Smooth muscle cell (in vitro differentiated cells): ENCODE data around the gene YPEL2. TPM values are rescaled to one million over a fixed set of nuclear protein-coding genes. Genes with fewer than 3 reads are reported as not detected.

Experiments used
- DNase-seq: peaks from one replicate; lab custom pipeline; 2025; ENCODE audit not compliant: unreplicated experiment; lab: John Stamatoyannopoulos, UW
- H2AFZ ChIP-seq: fragments of 200-600 bp; sonication (generic); 2 replicates; pipeline ENCODE4 v1.6.0; 2016; ENCODE audit warnings: antibody characterized with exemption, low read depth, mild to moderate bottlenecking
- H3F3A ChIP-seq: fragments of 200-600 bp; sonication (generic); 2 replicates; pipeline ENCODE4 v1.6.0; 2017; ENCODE audit warnings: antibody characterized with exemption, low read depth
- H3K27ac ChIP-seq: fragments of 200-600 bp; sonication (generic); 2 replicates; pipeline ENCODE4 v1.5.1; 2016; ENCODE audit warnings: low read depth, mild to moderate bottlenecking
- H3K27me3 ChIP-seq: fragments of 200-600 bp; sonication (generic); 2 replicates; pipeline ENCODE4 v1.6.1; 2016; ENCODE audit warnings: low read depth, mild to moderate bottlenecking
- H3K36me3 ChIP-seq: fragments of 200-600 bp; sonication (generic); 2 replicates; pipeline ENCODE4 v1.5.1; 2016; ENCODE audit warnings: low read depth
- H3K4me1 ChIP-seq: fragments of 200-600 bp; sonication (generic); 2 replicates; pipeline ENCODE4 v1.5.1; 2016; ENCODE audit warnings: low read depth
- H3K4me2 ChIP-seq: fragments of 200-600 bp; sonication (generic); 2 replicates; pipeline ENCODE4 v1.6.0; 2016; ENCODE audit warnings: mild to moderate bottlenecking
- H3K4me3 ChIP-seq: fragments of 200-600 bp; sonication (generic); 2 replicates; pipeline ENCODE4 v1.5.1; 2016; ENCODE audit warnings: mild to moderate bottlenecking
- H3K79me2 ChIP-seq: fragments of 200-600 bp; sonication (generic); 2 replicates; pipeline ENCODE4 v1.6.0; 2016; ENCODE audit warnings: low read depth, mild to moderate bottlenecking
- H3K9ac ChIP-seq: fragments of 200-600 bp; sonication (generic); 2 replicates; pipeline ENCODE4 v1.6.0; 2016; ENCODE audit warnings: low read depth
- H3K9me3 ChIP-seq: fragments of 200-600 bp; sonication (generic); replicated peaks from 2 replicates; pipeline ENCODE4 v1.5.1; 2016; ENCODE audit warnings: low read depth
- H4K20me1 ChIP-seq: fragments of 200-600 bp; sonication (generic); 2 replicates; pipeline ENCODE4 v1.6.0; 2016; ENCODE audit warnings: low read depth
- CTCF ChIP-seq: fragments of 200-600 bp; sonication (generic); IDR thresholded peaks from 2 replicates; pipeline ENCODE4 v1.5.1; 2017; ENCODE audit warnings: borderline replicate concordance, mild to moderate bottlenecking, antibody characterized with exemption; ENCODE audit not compliant: insufficient read depth, poor library complexity, severe bottlenecking
- WGBS: methylation state at CpG from one replicate; pipeline ENCODE4 v1.1.7; 2016; ENCODE audit warnings: low lambda C conversion rate; 5-methylcytosine and 5-hydroxymethylcytosine counted together
- polyA plus RNA-seq: library from polyadenylated mRNA; unstranded; fragments of >200 nt; fragmentation: Nextera tagmentation; extraction: Ambion mirVana; gene quantifications from 2 replicates; pipeline ENCODE4 v1.2.1, GENCODE V29; 2016
- total RNA-seq: library from RNA; depleted of rRNA; stranded (reverse); fragments of >200 nt; gene quantifications from 2 replicates; pipeline ENCODE4 v1.2.3, GENCODE V29; 2014

YPEL2 gene
- total and polyA plus RNA-seq, 2 experiments from 2014 or later, result 4.0 to 9.6 TPM

GRCh38 chr17:59362811-59363205 is 31.4 kb downstream of the YPEL2 start:
- Histone ChIP-seq H3K4me2 (peak overlapping the region; percentile 79), H3K27me3 (no peaks in the 10 kb centered on the region), H3K9ac (peak overlapping the region; percentile 37), H3K36me3 (no peaks in the 10 kb centered on the region), H3K9me3 (no peaks in the 10 kb centered on the region), H3K4me3 (peak overlapping the region; percentile 12), H3F3A (peaks cover 20% of the 10 kb centered on the region), H2AFZ (no peak overlapping the region), H3K79me2 (peaks cover 15% of the 10 kb centered on the region), H3K4me1 (peaks cover 62% of the 10 kb centered on the region), H4K20me1 (no peaks in the 10 kb centered on the region), H3K27ac (peak overlapping the region; percentile 91)
- 69% methylated on average over 2 of the region's 2 CpGs for WGBS
- DNase-seq, result no peak
- no peak for TF ChIP-seq CTCF

- Histone ChIP-seq H3K4me1 (peaks cover 89% of the 10 kb centered on the region), H4K20me1 (no peaks in the 10 kb centered on the region), H3K9ac (peak overlapping the region; percentile 68), H2AFZ (no peak overlapping the region), H3K9me3 (no peaks in the 10 kb centered on the region), H3F3A (peaks cover 20% of the 10 kb centered on the region), H3K4me3 (no peak overlapping the region), H3K36me3 (no peaks in the 10 kb centered on the region), H3K4me2 (peak overlapping the region; percentile 22), H3K79me2 (peaks cover 21% of the 10 kb centered on the region), H3K27me3 (no peaks in the 10 kb centered on the region), H3K27ac (peak overlapping the region; percentile 83)
- 39% methylated on average over 4 of the region's 4 CpGs for WGBS
- no peak for TF ChIP-seq CTCF
- no peak for DNase-seq
These were observed 34.0 kb downstream of the YPEL2 start for GRCh38 chr17:59365383-59365981.

- no peaks in the 10 kb centered on the region for H3K9me3 ChIP-seq
- peaks cover 15% of the 10 kb centered on the region for H3F3A ChIP-seq
- H3K4me3 ChIP-seq, result no peak overlapping the region
- H4K20me1 ChIP-seq, result no peaks in the 10 kb centered on the region
- no peak for DNase-seq
- H3K4me2 ChIP-seq, result peak overlapping the region; percentile 22
- H3K9ac ChIP-seq, result peak overlapping the region; percentile 68
- no peaks in the 10 kb centered on the region for H3K27me3 ChIP-seq
- TF ChIP-seq CTCF, result no peak
- H3K79me2 ChIP-seq, result peaks cover 21% of the 10 kb centered on the region
- WGBS, result 24% methylated on average over 10 of the region's 10 CpGs
- H3K36me3 ChIP-seq, result no peaks in the 10 kb centered on the region
- no peak overlapping the region for H2AFZ ChIP-seq
- H3K4me1 ChIP-seq, result peaks cover 91% of the 10 kb centered on the region
- H3K27ac ChIP-seq, result peak overlapping the region; percentile 83
These were observed 34.7 kb downstream of the YPEL2 start for GRCh38 chr17:59366040-59366757.
